Adipose tissue (tissue), 3 donors: ENCODE data around the gene KCNK5. TPM values are rescaled to one million over a fixed set of nuclear protein-coding genes. Genes with fewer than 3 reads are reported as not detected.

Experiments used
- H3K27ac ChIP-seq: one replicate; pipeline ENCODE4 v1.5.1; 2013; ENCODE audit warnings: low read depth, low read length
- WGBS, 3 donors: extraction: QIAGEN DNeasy Blood & Tissue Kit; methylation state at CpG; one replicate each; pipeline ENCODE4 v1.1.7; 2013; 5-methylcytosine and 5-hydroxymethylcytosine counted together
- polyA plus RNA-seq, 3 donors: library from polyadenylated mRNA; stranded (reverse); fragments of 200-250 nt; gene quantifications; one replicate each; pipeline ENCODE4 v1.2.3, GENCODE V29; 2013
- donor health status: healthy with polysubstance abuse.
- donor health status: Bipolar disorder and iron deficiency.
- donor health status: healthy.

KCNK5 gene
- polyA plus RNA-seq, 3 donors: 1.0 to 10.6 (median 2.5) TPM

DNA sequence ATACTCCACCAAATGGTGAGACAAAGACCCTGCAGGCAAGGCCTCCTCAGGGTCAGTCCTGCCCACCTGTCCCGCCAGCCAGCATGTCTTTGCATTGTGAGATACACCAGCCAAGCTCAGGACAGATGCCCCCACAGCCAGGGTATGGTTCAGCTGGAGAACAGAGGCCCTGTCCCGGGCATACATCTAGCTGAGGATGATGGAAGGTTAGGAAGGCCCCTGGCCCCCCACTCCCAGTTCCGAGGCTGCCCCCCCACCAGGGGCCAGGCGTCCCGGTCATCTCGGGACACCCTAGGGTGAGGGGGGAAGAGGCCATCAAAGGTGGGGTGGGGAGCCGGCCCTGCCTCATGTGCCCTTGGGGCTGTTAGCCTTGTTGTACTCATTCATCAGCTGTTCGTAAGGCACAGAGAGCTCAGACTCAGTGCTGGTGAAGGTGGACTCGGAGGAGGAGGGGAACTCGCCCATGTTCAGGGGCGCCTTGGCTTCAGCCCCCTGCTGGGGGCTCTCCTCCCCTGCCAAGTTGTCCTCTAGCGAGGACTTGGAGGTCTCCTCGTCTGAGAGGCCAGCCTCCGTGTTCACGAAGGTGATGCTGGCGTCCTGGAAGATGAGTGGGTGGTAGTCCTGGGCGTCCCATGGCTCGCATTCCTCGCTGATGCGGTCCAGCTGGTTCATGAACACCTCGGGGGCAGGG, 38.6 kb downstream of the KCNK5 start:
- 88 to 96% (median 95%) methylated on average over 21 of the region's 21 CpGs for WGBS, 3 donors
- no peak overlapping the region for H3K27ac ChIP-seq

DNA sequence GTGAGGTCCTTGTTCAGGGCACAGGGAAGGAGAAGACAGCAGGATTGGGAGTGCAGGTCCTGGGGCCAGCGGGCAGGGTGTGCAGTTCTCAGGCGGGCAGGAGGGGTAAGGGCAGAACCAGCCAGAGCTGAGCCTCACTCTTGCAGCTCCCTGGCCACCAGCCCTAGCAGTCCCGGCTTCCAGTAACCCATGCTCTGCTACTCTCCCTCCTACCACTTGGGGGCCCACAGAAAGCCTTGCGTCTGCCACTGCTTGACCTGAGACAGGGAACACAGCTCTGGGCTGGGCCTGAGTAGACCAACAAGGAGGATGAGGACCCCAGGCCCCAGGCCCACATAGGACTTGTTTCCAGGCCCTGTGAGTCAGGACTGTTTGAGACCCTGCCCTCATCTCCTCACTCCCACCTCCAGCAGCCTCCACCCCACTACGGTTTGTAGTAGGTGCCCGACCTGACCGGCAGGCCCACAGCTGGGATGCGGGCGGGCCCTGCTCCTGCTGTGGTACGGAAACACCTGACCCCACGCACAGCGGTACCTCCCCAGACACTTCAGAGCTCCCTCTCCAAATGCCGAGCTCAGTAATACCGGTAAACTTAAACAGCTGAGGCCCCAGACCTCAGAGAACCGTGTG, 39.2 kb downstream of the KCNK5 start:
- 67 to 83% (median 75%) methylated on average over 15 of the region's 15 CpGs for WGBS, 3 donors
- no peak overlapping the region for H3K27ac ChIP-seq

DNA sequence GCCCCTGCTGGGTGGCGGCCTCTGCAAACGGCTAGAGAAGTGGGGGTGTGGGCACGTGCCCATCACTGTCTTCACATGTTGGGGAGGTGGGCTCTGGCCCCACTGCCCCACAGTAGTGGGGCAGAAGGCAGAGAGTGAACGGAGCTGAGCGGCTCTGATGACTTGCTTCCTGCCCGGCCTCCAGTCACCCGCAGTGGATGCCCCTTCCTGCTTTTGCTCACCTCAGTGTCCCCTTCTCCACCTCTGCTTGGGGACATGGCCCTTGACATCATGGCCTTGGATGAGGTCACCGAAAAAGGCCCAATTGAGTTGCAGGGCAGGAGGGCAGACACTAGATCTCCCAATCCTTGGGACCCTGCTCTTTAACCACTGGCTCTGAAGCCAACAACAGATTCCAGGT, 40.1 kb downstream of the KCNK5 start:
- no peak overlapping the region for H3K27ac ChIP-seq
- 85 to 90% (median 86%) methylated on average over 8 of the region's 8 CpGs for WGBS, 3 donors

DNA sequence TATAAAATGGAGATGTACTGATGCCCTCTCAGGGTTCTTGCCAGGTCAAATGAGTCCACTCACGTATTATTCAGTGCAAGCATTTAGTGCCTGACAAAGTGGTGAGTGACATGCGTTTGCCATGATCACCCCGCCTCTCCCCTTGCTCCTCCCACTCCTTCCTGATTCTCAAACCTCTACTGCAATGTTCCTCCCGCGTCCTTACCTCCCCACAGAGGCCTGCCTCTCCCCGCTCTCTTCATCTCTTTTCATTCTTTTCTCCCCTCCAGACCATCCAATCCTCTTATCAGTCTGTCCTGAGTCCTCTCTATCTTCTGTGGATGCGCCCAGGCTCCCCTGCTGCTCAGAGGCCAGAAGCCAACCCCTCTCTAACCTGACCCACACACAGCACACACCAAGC, 40.7 kb downstream of the KCNK5 start:
- WGBS, 3 donors: 51 to 73% (median 59%) methylated on average over 7 of the region's 7 CpGs
- no peak overlapping the region for H3K27ac ChIP-seq

DNA sequence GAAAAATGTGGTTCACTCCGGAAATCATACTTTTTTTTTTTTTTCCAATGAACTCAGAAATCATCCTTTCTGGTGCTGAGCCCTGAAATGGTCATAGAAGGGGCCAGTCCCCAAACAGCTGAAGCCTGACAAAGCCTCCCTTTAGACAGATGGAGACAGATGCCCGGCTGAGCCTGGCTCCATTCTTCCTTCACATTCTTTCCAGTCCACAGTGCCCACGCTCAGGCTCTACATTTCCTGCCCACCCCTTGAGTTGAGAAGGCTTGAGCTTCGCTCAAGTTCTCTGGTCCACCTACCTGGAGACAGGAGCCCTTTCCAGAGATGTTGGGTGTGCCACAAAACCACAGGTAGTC, 41.2 kb downstream of the KCNK5 start:
- 75 to 89% (median 89%) methylated on average over 4 of the region's 4 CpGs for WGBS, 3 donors
- no peak overlapping the region for H3K27ac ChIP-seq

DNA sequence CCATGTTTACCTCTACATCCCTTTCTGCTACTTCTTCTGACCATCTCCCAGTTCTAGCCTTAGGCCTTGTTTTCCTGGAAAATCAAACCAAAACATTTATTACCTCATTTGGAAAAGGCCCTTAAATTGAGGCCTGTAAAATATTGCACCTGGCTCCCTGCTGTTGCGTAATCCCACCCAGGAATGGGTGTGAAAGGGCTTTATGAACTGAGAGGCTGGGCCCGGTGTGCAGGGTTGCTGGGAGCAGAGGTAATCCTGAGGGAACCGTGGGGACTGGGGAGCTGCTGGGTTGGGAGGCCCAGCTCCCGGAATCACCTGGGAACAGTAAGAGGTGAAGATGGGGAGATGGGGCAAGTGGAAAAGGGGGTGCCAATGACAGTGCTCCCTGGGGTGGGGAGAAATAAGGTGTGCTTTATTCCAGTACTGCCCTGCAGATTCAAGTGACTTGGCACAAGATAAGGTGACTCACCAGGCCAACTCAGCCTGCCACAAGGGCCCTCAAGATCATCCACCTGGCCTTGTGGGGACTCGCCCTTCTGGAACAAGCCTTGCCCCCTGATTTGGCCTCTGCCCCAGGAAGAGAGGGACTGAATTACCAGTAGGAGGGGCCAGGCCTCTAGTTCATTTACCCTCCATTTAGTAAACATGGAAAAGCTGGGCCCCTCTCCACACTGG, 44.2 kb downstream of the KCNK5 start:
- no peak overlapping the region for H3K27ac ChIP-seq

DNA sequence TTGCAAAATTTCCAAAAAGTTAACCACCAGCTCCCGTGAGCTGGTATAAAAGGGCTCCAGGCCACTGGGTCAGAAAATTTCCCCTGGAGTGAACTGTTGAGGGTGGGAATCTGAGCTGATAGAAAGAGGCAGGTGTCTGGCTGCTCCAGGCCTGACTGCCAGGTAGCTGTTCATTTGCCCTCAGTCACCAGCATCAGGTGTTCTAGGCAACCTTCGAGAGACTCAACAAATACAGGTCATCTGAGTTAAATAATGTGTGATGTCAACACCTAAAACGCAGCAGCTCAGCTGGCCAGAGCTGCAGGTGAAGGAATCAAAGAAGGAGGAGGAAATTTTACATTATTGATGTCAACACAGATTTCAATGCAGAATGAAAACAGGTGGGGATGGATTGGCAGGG, 46.7 kb downstream of the KCNK5 start:
- WGBS, 3 donors: 65 to 76% (median 75%) methylated on average over 3 of the region's 3 CpGs
- no peak overlapping the region for H3K27ac ChIP-seq

More for the DNA sequence above, 44.2 kb downstream of the KCNK5 start:
- 78 to 90% (median 89%) methylated on average over 5 of the region's 5 CpGs for WGBS, 3 donors

DNA sequence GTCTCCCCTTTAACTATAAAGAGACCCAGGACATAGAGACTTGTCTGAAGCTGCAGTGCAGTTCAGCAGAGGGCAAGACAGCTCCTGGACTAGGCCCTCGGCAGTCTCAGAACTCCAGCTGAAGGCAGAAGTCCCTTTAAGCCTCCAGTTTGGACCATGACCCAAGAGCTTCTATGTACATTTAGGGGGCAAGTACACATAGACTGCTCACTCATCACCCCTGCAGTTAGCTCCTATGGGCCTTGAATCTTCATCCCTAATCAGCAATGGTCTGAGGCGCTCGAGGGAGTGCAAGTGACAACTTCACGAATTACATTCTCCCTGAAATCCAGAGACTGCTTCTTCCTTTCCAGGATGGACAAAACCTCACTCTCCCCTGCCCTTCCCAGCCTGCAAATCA, 47.4 kb downstream of the KCNK5 start:
- 89 to 95% (median 89%) methylated on average over 4 of the region's 4 CpGs for WGBS, 3 donors
- H3K27ac ChIP-seq: no peak overlapping the region

DNA sequence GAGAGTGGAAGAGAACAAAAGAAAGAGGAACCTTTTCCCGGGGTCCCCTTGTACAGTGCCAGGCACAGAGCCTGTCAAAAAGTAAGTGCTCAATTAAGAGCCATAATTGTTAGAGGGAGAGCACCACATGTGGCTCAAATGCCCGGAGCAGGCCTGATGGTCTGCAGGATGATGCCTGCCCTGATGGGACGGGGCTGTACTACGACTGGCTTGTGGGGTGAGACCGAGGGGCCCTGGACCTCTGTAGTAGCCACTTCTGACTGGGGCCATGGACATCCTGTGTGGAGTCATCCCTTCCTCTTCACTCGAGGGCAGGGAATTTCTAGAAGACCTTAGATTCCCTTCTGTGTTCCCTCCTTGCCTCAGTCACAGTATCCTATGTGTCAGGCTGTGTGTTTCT, 47.9 kb downstream of the KCNK5 start:
- WGBS, 3 donors: 77 to 85% (median 78%) methylated on average over 6 of the region's 6 CpGs
- H3K27ac ChIP-seq: no peak overlapping the region

DNA sequence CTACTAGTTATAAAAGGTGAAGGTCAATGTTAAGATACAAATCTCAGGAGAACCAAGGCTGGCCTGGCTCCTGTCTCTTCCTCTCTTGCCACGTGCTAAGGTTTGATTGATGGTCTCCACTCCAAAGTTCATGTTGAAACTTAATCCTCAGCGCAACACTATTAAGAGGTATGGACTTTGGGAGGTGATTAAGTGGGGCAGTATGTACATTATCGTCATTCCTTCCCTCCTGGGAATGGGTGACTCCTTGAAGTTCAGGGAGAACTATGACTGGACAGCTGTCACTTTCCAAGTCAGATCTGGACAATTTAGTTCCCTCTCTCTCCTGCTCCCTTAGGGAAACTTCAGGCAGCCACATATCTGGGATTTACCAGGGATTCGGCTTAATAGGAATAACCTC, 50.5 kb downstream of the KCNK5 start:
- 56 to 62% (median 59%) methylated on average over 4 of the region's 4 CpGs for WGBS, 3 donors
- H3K27ac ChIP-seq: no peak overlapping the region

DNA sequence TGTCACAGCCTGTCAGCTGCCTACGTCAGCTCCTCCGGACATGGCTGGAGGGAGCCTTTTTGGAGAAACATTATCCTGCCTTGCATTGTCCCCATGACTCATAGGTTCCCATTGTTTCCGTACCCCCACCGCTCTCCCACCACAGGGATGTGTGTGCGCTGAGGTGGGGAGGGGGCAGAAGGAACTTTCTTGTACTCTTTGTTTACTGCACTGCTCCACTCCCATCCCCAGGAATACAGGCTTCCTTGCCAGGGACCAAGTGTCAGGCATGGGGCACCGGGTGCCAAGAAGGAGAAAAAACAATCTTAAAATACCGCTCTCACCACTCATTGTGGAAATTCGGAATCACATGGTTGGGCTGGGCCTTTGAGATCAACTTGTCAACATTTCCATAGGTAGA, 51.0 kb downstream of the KCNK5 start:
- WGBS, 3 donors: 83 to 89% (median 88%) methylated on average over 8 of the region's 8 CpGs
- no peak overlapping the region for H3K27ac ChIP-seq

DNA sequence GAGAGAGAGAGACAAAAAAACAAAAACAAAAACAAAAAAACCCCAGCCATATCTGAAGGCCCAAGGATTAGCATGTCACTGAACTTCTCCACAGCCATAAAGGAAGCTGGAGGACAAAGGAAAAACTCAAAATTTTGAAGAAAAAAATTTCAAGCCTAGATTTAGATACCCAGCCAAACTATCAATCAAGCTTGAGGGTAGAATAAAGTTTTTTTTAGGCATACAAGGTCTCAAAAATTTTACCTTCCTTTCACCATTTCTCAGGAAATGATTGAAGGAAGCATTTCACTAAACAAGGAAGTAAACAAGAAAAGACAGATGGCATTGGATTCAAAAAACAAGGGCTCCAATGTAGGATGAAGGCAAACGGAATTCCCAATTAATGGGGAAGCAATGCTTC, 52.1 kb downstream of the KCNK5 start:
- 83 to 94% (median 84%) methylated on average over 1 of the region's 1 CpG for WGBS, 3 donors
- no peak overlapping the region for H3K27ac ChIP-seq

DNA sequence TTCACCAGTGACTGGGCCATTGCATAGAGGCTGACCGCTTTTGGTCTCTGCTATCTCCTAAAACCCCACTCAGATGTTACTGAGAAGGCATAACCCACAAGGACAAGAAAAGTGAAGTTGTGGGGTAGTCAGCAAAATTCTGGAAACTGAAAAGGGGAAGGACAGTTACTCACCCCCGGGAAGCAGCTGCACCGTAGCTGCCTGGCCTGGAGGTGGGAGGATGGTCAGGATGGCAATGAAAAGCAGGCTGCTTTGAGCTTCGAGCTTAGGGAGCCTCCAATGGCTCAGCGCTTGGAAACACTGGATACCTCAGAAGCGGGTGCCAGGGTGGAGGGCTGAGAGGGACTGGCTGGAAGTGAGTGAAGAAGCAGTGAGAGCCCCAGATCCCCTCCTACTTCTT, 56.0 kb downstream of the KCNK5 start:
- WGBS, 3 donors: 59 to 94% (median 61%) methylated on average over 6 of the region's 6 CpGs
- no peak overlapping the region for H3K27ac ChIP-seq

DNA sequence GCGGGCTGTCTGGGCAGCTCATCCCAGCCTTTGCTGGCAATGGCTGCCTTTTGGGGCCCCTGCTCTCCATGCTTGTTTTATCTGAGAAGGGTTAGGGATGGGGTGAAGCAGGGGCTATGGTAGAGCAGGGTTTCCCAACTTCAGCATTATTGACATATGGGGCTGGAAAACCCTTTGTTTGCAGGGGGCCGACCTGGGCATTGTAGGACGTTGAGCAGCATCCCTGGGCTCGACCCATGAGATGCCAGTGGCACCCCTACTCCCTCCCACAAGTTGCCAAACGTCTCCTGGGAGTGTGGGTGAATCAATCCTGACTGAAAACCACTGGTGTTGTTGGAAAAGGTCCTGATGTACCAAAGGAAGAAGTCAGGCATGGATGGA, 56.9 kb downstream of the KCNK5 start:
- 63 to 76% (median 63%) methylated on average over 5 of the region's 5 CpGs for WGBS, 3 donors
- no peak overlapping the region for H3K27ac ChIP-seq

DNA sequence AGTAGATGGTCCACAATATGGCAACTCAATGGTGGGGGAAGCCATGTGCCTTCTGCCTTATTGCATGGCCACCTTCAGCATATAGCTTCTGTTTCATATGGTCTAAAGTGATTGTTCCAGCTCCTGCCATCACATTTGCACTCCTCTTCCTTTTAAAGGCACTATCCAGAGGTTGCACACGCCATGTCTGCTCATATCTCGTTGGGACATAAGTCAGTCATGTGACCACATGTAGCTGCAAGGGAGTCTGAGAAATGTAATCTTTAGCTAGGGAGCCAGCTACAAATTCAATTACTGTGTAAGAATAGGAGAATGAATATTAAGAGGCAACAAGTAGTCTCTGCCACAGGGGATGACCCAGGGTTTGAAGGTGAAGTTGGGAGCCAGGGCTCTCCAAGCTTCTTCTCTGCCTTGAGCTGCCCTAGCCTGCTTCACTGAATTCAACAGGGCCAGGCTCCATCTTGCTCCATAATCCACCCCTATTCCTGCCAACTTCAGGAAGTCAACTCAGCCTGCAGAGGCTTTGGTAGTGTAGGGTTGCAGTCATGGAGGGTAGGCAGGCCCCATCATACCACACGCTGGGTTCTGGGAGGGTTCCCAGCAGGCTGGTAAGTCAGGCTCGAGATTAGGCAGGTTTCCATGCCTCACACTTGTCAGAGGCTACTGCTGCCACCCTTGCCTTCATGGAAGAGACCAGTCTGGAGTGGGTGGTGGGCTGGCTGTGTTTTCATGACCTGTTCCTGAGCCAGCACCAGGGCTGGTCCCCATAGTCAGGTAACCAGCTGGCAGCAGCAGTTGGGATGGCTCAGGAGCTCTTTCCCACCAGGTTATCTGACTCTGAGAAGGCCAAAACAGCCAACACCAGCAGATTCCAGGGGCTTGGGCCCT, 57.5 kb downstream of the KCNK5 start:
- 86 to 95% (median 86%) methylated on average over 4 of the region's 4 CpGs for WGBS, 3 donors

DNA sequence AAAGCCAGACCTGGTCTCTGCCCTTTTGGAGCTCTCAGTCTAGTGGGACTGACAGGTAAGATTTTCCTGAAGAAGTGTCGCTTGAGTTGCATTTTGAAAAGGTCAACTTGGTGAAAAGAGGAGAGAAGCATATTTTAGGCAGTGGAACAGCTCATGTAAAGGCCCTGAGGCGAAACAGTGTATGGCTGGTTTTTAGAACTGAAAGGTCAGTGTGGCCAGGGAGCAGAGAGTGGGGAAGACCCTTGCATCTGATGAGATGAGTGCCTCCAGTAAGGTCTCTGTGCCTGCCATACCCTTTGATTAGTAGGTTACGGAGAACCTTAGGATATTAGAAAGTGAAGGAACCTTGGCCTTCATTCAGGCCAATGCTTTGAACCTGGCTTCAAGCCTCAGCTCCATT, 58.4 kb downstream of the KCNK5 start:
- 90 to 99% (median 92%) methylated on average over 3 of the region's 3 CpGs for WGBS, 3 donors
- no peak overlapping the region for H3K27ac ChIP-seq

More for the DNA sequence above, 57.5 kb downstream of the KCNK5 start:
- no peak overlapping the region for H3K27ac ChIP-seq

DNA sequence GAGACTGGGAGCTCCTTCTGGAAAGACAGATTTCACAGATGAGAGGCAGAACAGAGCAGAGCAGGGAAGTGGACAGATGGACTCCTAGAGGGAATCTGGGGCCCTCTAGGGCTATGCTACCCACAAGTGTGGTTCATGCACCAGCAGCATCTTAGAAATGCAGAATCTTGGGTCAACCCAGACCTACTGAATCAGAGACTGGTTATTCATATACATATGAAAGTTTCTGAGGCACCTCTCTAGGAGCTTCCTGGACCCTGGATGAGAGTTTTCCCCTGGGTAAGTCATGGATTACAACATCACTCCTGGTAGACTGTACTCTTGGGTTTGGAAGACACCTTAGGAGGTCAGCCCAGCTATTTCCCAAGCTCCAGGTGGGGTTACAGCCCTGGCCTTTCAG, 58.9 kb downstream of the KCNK5 start:
- no peak overlapping the region for H3K27ac ChIP-seq

DNA sequence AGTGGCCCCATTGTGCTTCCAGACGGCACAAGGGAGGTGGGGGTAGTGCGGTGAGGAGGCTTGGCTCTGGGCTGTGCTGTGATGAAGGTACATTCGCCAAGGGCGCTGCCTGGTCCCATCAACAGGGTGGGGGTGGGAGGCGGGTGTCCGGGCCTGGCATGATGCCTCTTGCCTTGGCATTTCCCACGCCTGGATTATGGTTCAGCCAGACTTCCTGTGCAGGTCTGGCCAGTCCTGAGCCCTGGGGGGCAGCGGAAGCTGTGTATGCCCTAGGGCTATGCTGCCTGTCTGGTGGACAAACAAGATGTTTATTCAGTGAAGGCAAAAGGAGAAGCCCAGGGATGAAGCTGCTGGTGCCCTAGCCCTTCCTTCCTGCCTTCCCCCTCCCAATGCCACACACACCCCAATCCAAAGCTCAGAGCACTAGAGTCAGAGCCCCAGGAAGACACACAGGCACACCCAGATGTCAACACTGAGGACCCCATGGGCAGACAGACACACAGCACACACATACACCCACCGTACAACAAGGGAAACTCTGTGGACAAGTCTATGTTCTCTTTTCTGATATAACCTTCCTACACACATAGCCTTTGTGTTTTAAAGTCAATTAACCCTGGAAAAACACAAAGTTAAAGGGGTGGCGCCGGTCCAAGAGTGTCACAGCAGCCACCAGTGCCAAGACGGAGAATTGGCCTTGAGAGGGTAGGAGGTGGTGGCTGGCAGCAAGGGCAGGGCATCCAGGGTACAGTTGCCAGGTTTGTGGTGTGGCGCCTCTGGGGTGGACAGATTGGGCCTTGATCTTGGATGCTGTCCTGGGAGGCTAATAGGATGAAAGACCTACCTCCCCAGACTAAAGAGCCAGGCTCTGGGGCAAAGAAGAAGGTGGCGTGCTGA, 59.6 kb downstream of the KCNK5 start:
- no peak overlapping the region for H3K27ac ChIP-seq
- WGBS, 3 donors: 55 to 82% (median 80%) methylated on average over 14 of the region's 14 CpGs
